ENCODE measurements around the gene LASP1NB.

GRCh38 chr17:38886643-38887010 lies 38.8 kb upstream of the LASP1NB start:
- no peak for TF ChIP-seq CTCF (IDR thresholded peaks at IDR 0.05)
- no peak for TF ChIP-seq POLR2AphosphoS5 (IDR thresholded peaks at IDR 0.05; ENCODE audit: low read depth, low read length)
- no peak for TF ChIP-seq SIN3A (IDR thresholded peaks at IDR 0.05; ENCODE audit: borderline replicate concordance, insufficient read depth, low read depth, low read length)
- no peak for TF ChIP-seq TCF7L2 (IDR thresholded peaks at IDR 0.05; ENCODE audit: low read depth, low read length)
- TF ChIP-seq, protein P1, sequence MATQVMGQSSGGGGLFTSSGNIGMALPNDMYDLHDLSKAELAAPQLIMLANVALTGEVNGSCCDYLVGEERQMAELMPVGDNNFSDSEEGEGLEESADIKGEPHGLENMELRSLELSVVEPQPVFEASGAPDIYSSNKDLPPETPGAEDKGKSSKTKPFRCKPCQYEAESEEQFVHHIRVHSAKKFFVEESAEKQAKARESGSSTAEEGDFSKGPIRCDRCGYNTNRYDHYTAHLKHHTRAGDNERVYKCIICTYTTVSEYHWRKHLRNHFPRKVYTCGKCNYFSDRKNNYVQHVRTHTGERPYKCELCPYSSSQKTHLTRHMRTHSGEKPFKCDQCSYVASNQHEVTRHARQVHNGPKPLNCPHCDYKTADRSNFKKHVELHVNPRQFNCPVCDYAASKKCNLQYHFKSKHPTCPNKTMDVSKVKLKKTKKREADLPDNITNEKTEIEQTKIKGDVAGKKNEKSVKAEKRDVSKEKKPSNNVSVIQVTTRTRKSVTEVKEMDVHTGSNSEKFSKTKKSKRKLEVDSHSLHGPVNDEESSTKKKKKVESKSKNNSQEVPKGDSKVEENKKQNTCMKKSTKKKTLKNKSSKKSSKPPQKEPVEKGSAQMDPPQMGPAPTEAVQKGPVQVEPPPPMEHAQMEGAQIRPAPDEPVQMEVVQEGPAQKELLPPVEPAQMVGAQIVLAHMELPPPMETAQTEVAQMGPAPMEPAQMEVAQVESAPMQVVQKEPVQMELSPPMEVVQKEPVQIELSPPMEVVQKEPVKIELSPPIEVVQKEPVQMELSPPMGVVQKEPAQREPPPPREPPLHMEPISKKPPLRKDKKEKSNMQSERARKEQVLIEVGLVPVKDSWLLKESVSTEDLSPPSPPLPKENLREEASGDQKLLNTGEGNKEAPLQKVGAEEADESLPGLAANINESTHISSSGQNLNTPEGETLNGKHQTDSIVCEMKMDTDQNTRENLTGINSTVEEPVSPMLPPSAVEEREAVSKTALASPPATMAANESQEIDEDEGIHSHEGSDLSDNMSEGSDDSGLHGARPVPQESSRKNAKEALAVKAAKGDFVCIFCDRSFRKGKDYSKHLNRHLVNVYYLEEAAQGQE (IDR thresholded peaks at IDR 0.05; ENCODE audit: insufficient read depth in 1 of 2, low read depth in 2 of 2, low read length in 1 of 2) = no peak

Data from Panc1 (cell line).